ENCODE data around the gene ATPAF1. TPM values are rescaled to one million over a fixed set of nuclear protein-coding genes. Genes with fewer than 3 reads are reported as not detected.
"Not testable (repeated sequence)": the region's sequence is repeated elsewhere in the genome, so short reads cannot be mapped to it uniquely, and the experiment has no call there.

ATPAF1 gene
- total RNA-seq, result 42.7 TPM in 2 replicates

- no peaks in the 10 kb centered on the region for H3K9me3 Mint-ChIP-seq
- peaks cover 25% of the 10 kb centered on the region for H3K36me3 Mint-ChIP-seq (ENCODE audit: low read depth)
- intact Hi-C loops (cut with micrococcal nuclease), result loop anchor here (1.0 to 5.0 kb wide), 5 partner anchors 15 to 86 kb away; partner anchors contain the start of genes EFCAB14, MKNK1 and MOB3C
- no peaks in the 10 kb centered on the region for H3K27me3 Mint-ChIP-seq (ENCODE audit: low read depth)
- H3K4me3 Mint-ChIP-seq (ENCODE audit: low read depth), result peak within 1 kb of the TSS; percentile 82
- peak; percentile 61 for DNase-seq (ENCODE audit: low spot score)
- H3K4me1 Mint-ChIP-seq (ENCODE audit: low read depth), result peaks cover 17% of the 10 kb centered on the region
- peak within 1 kb of the TSS; percentile 46 for H3K27ac Mint-ChIP-seq
These were observed at the start of gene ATPAF1 for GRCh38 chr1:46667782-46668760. ATPAF1 (minus strand) TSS chr1:46668364; CDS start chr1:46668322, 42 bp downstream.

- Mint-ChIP-seq H3K27ac (peak overlapping the region; percentile 92), H3K27me3 (ENCODE audit: low read depth) (no peaks in the 10 kb centered on the region), H3K36me3 (ENCODE audit: low read depth) (peaks cover 47% of the 10 kb centered on the region), H3K4me3 (ENCODE audit: low read depth) (peak overlapping the region; percentile 95), H3K4me1 (ENCODE audit: low read depth) (peaks cover 36% of the 10 kb centered on the region), H3K9me3 (no peaks in the 10 kb centered on the region)
- intact Hi-C loops (cut with micrococcal nuclease), result loop anchor here (5.0 kb wide), 2 partner anchors 50 to 100 kb away; partner anchors contain the start of genes ATPAF1 and MOB3C
- DNase-seq (ENCODE audit: low spot score), result no peak
These were observed 49.5 kb upstream of the ATPAF1 start for GRCh38 chr1:46717654-46718053.

- no peak overlapping the region for H3K4me3 Mint-ChIP-seq (ENCODE audit: low read depth)
- no peak overlapping the region for H3K27ac Mint-ChIP-seq
- H3K9me3 Mint-ChIP-seq, result no peaks in the 10 kb centered on the region
- no peaks in the 10 kb centered on the region for H3K27me3 Mint-ChIP-seq (ENCODE audit: low read depth)
- peaks cover 69% of the 10 kb centered on the region for H3K36me3 Mint-ChIP-seq (ENCODE audit: low read depth)
- intact Hi-C loops (cut with micrococcal nuclease), result loop anchor here (5.0 kb wide), 2 partner anchors 48 to 98 kb away; partner anchors contain the start of genes ATPAF1 and MOB3C
- no peak for DNase-seq (ENCODE audit: low spot score)
- H3K4me1 Mint-ChIP-seq (ENCODE audit: low read depth), result peaks cover 40% of the 10 kb centered on the region
These were observed 46.8 kb upstream of the ATPAF1 start for GRCh38 chr1:46714976-46715375.

GRCh38 chr1:46708121-46708520, 40.0 kb upstream of the ATPAF1 start:
- Mint-ChIP-seq H3K27ac (no peak overlapping the region), H3K27me3 (ENCODE audit: low read depth) (no peaks in the 10 kb centered on the region), H3K9me3 (no peaks in the 10 kb centered on the region), H3K4me3 (ENCODE audit: low read depth) (no peak overlapping the region), H3K4me1 (ENCODE audit: low read depth) (peaks cover 13% of the 10 kb centered on the region), H3K36me3 (ENCODE audit: low read depth) (peaks cover 75% of the 10 kb centered on the region)
- DNase-seq (ENCODE audit: low spot score), result no peak
- intact Hi-C loops (cut with micrococcal nuclease), result no loop called here

- intact Hi-C loops (cut with micrococcal nuclease), result no loop called here
- DNase-seq (ENCODE audit: low spot score), result no peak
- H3K36me3 Mint-ChIP-seq (ENCODE audit: low read depth), result peaks cover 57% of the 10 kb centered on the region
These were observed 37.2 kb upstream of the ATPAF1 start for GRCh38 chr1:46705408-46705807.

GRCh38 chr1:46703927-46704641, 35.9 kb upstream of the ATPAF1 start:
- no peak overlapping the region for H3K4me3 Mint-ChIP-seq (ENCODE audit: low read depth)
- H3K9me3 Mint-ChIP-seq, result no peaks in the 10 kb centered on the region
- intact Hi-C loops (cut with micrococcal nuclease), result no loop called here
- H3K27me3 Mint-ChIP-seq (ENCODE audit: low read depth), result no peaks in the 10 kb centered on the region
- no peak overlapping the region for H3K27ac Mint-ChIP-seq
- H3K36me3 Mint-ChIP-seq (ENCODE audit: low read depth), result peaks cover 49% of the 10 kb centered on the region
- peaks cover 8% of the 10 kb centered on the region for H3K4me1 Mint-ChIP-seq (ENCODE audit: low read depth)
- no peak for DNase-seq (ENCODE audit: low spot score)

More at GRCh38 chr1:46705408-46705807, 37.2 kb upstream of the ATPAF1 start:
- H3K9me3 Mint-ChIP-seq, result no peaks in the 10 kb centered on the region
- no peak overlapping the region for H3K4me3 Mint-ChIP-seq (ENCODE audit: low read depth)
- no peaks in the 10 kb centered on the region for H3K27me3 Mint-ChIP-seq (ENCODE audit: low read depth)
- H3K27ac Mint-ChIP-seq, result no peak overlapping the region
- H3K4me1 Mint-ChIP-seq (ENCODE audit: low read depth), result peaks cover 9% of the 10 kb centered on the region

- no peak overlapping the region for H3K27ac Mint-ChIP-seq
These were observed 31.5 kb upstream of the ATPAF1 start for GRCh38 chr1:46699666-46700065.

GRCh38 chr1:46697053-46697452, 28.9 kb upstream of the ATPAF1 start:
- H3K9me3 Mint-ChIP-seq, result no peaks in the 10 kb centered on the region
- no peak for DNase-seq (ENCODE audit: low spot score)
- H3K4me1 Mint-ChIP-seq (ENCODE audit: low read depth), result peaks cover 6% of the 10 kb centered on the region
- no peaks in the 10 kb centered on the region for H3K27me3 Mint-ChIP-seq (ENCODE audit: low read depth)
- H3K4me3 Mint-ChIP-seq (ENCODE audit: low read depth), result no peak overlapping the region
- H3K27ac Mint-ChIP-seq, result no peak overlapping the region
- H3K36me3 Mint-ChIP-seq (ENCODE audit: low read depth), result peaks cover 57% of the 10 kb centered on the region
- intact Hi-C loops (cut with micrococcal nuclease), result no loop called here

More at GRCh38 chr1:46699666-46700065, 31.5 kb upstream of the ATPAF1 start:
- Mint-ChIP-seq H3K4me3 (ENCODE audit: low read depth) (no peak overlapping the region), H3K36me3 (ENCODE audit: low read depth) (peaks cover 47% of the 10 kb centered on the region), H3K27me3 (ENCODE audit: low read depth) (no peaks in the 10 kb centered on the region), H3K9me3 (no peaks in the 10 kb centered on the region), H3K4me1 (ENCODE audit: low read depth) (peaks cover 10% of the 10 kb centered on the region)
- DNase-seq (ENCODE audit: low spot score), result no peak
- intact Hi-C loops (cut with micrococcal nuclease), result no loop called here

- DNase-seq (ENCODE audit: low spot score); H3K9me3 Mint-ChIP-seq; H3K27me3 Mint-ChIP-seq (ENCODE audit: low read depth); H3K4me1 Mint-ChIP-seq (ENCODE audit: low read depth); H3K4me3 Mint-ChIP-seq (ENCODE audit: low read depth); H3K27ac Mint-ChIP-seq; intact Hi-C loops (cut with micrococcal nuclease): not testable (repeated sequence)
- peaks cover 73% of the 10 kb centered on the region for H3K36me3 Mint-ChIP-seq (ENCODE audit: low read depth)
These were observed 26.5 kb upstream of the ATPAF1 start for GRCh38 chr1:46694676-46695075.

GRCh38 chr1:46692811-46693770, 24.9 kb upstream of the ATPAF1 start:
- H3K4me3 Mint-ChIP-seq (ENCODE audit: low read depth), result no peak overlapping the region
- H3K27me3 Mint-ChIP-seq (ENCODE audit: low read depth), result no peaks in the 10 kb centered on the region
- peaks cover 6% of the 10 kb centered on the region for H3K4me1 Mint-ChIP-seq (ENCODE audit: low read depth)
- peaks cover 82% of the 10 kb centered on the region for H3K36me3 Mint-ChIP-seq (ENCODE audit: low read depth)
- H3K27ac Mint-ChIP-seq, result no peak overlapping the region
- no peak for DNase-seq (ENCODE audit: low spot score)
- no peaks in the 10 kb centered on the region for H3K9me3 Mint-ChIP-seq
- intact Hi-C loops (cut with micrococcal nuclease), result no loop called here

GRCh38 chr1:46691997-46692790, 24.0 kb upstream of the ATPAF1 start:
- intact Hi-C loops (cut with micrococcal nuclease), result no loop called here
- no peaks in the 10 kb centered on the region for H3K27me3 Mint-ChIP-seq (ENCODE audit: low read depth)
- H3K4me1 Mint-ChIP-seq (ENCODE audit: low read depth), result peaks cover 13% of the 10 kb centered on the region
- no peak overlapping the region for H3K27ac Mint-ChIP-seq
- no peak for DNase-seq (ENCODE audit: low spot score)
- no peaks in the 10 kb centered on the region for H3K9me3 Mint-ChIP-seq
- H3K36me3 Mint-ChIP-seq (ENCODE audit: low read depth), result peaks cover 87% of the 10 kb centered on the region
- no peak overlapping the region for H3K4me3 Mint-ChIP-seq (ENCODE audit: low read depth)

All from activated T-helper 2 cell treated with anti-CD3 and anti-CD28 coated beads, Interferon-gamma antibody, Interleukin-2, Interleukin-4, amounts not matched to agents 10 μg/mL and 5 μg/mL and 100 μg/mL, durations not matched to agents 14 hours and 24 hours and 36 hours (primary cell).